H9 (cell line): ENCODE measurements around the gene RBMS3. TPM values are rescaled to one million over a fixed set of nuclear protein-coding genes. Genes with fewer than 3 reads are reported as not detected.

ENCODE experiments used
- DNase-seq: peaks from one replicate; pipeline ENCODE4 v3.0.0-alpha.2; 2017
- H2AFZ ChIP-seq: one replicate; pipeline ENCODE4 v1.6.1; 2013; ENCODE audit warnings: mild to moderate bottlenecking, low read length, control low read depth, moderate library complexity
- H2AK5ac ChIP-seq: 2 replicates; pipeline ENCODE4 v1.6.1; 2013; ENCODE audit warnings: low read length, control low read depth, mixed read lengths; ENCODE audit not compliant: insufficient read length
- H2BK120ac ChIP-seq: one replicate; pipeline ENCODE4 v1.6.1; 2013; ENCODE audit warnings: low read depth, mild to moderate bottlenecking, low read length, control low read depth, inconsistent platforms; ENCODE audit not compliant: poor library complexity, severe bottlenecking
- H2BK12ac ChIP-seq: 2 replicates; pipeline ENCODE4 v1.6.1; 2013; ENCODE audit warnings: low read length, control low read depth, mixed read lengths, low read depth; ENCODE audit not compliant: insufficient read length
- H2BK15ac ChIP-seq: 2 replicates; pipeline ENCODE4 v1.6.1; 2013; ENCODE audit warnings: low read depth, low read length, control low read depth
- H2BK20ac ChIP-seq: one replicate; pipeline ENCODE4 v1.6.1; 2013; ENCODE audit warnings: low read depth, mild to moderate bottlenecking, low read length, control low read depth, inconsistent platforms; ENCODE audit not compliant: poor library complexity, severe bottlenecking
- H2BK5ac ChIP-seq: 2 replicates; pipeline ENCODE4 v1.6.1; 2013; ENCODE audit warnings: low read length, control low read depth, mixed read lengths; ENCODE audit not compliant: insufficient read length
- H3K14ac ChIP-seq: 2 replicates; pipeline ENCODE4 v1.6.1; 2013; ENCODE audit warnings: low read length, control low read depth; ENCODE audit not compliant: insufficient read depth
- H3K18ac ChIP-seq: 2 replicates; pipeline ENCODE4 v1.6.1; 2013; ENCODE audit warnings: low read depth, mild to moderate bottlenecking, mixed read lengths, low read length, control low read depth; ENCODE audit not compliant: insufficient read length
- H3K23ac ChIP-seq: 2 replicates; pipeline ENCODE4 v1.6.1; 2013; ENCODE audit warnings: low read length, control low read depth, mixed read lengths, low read depth; ENCODE audit not compliant: insufficient read length
- H3K23me2 ChIP-seq: 2 replicates; pipeline ENCODE4 v1.6.1; 2013; ENCODE audit warnings: low read depth, mild to moderate bottlenecking, mixed read lengths, low read length, control low read depth; ENCODE audit not compliant: insufficient read length, poor library complexity, severe bottlenecking
- H3K27ac ChIP-seq: 2 replicates; pipeline ENCODE4 v1.5.1; 2013; ENCODE audit warnings: low read length, control low read depth, mixed read lengths, low read depth; ENCODE audit not compliant: insufficient read length
- H3K27me3 ChIP-seq: 2 replicates; pipeline ENCODE4 v1.6.1; 2013; ENCODE audit warnings: low read length, control low read depth, inconsistent platforms; ENCODE audit not compliant: insufficient read depth
- H3K4ac ChIP-seq: 2 replicates; pipeline ENCODE4 v1.6.1; 2013; ENCODE audit warnings: low read depth, mild to moderate bottlenecking, control low read depth, inconsistent platforms, low read length, moderate library complexity
- H3K4me1 ChIP-seq: 2 replicates; pipeline ENCODE4 v1.6.1; 2013; ENCODE audit warnings: low read length, control low read depth, inconsistent platforms; ENCODE audit not compliant: insufficient read depth
- H3K4me2 ChIP-seq: 2 replicates; pipeline ENCODE4 v1.6.1; 2013; ENCODE audit warnings: low read length, control low read depth, mixed read lengths; ENCODE audit not compliant: insufficient read length, insufficient read depth
- H3K56ac ChIP-seq: 2 replicates; pipeline ENCODE4 v1.6.1; 2013; ENCODE audit warnings: low read depth, mild to moderate bottlenecking, mixed read lengths, low read length, control low read depth; ENCODE audit not compliant: insufficient read length
- H3K79me1 ChIP-seq: 2 replicates; pipeline ENCODE4 v1.6.1; 2013; ENCODE audit warnings: low read depth, mild to moderate bottlenecking, moderate library complexity, low read length, control low read depth, inconsistent platforms; ENCODE audit not compliant: insufficient read depth, poor library complexity, severe bottlenecking
- H3K79me2 ChIP-seq: 2 replicates; pipeline ENCODE4 v1.6.1; 2013; ENCODE audit warnings: low read length, control low read depth, inconsistent platforms; ENCODE audit not compliant: insufficient read depth
- H3K9ac ChIP-seq: 2 replicates; pipeline ENCODE4 v1.6.1; 2013; ENCODE audit warnings: low read length, control low read depth, mixed read lengths; ENCODE audit not compliant: insufficient read length; ENCODE audit errors: extremely low read depth
- H3K9me3 ChIP-seq: one replicate; pipeline ENCODE4 v1.6.1; 2013; ENCODE audit warnings: low read depth, low read length, inconsistent platforms; ENCODE audit not compliant: control insufficient read depth
- H3T11ph ChIP-seq: one replicate; pipeline ENCODE4 v1.6.1; 2013; ENCODE audit warnings: mild to moderate bottlenecking, low read length, control low read depth, inconsistent platforms
- H4K20me1 ChIP-seq: one replicate; pipeline ENCODE4 v1.6.1; 2013; ENCODE audit not compliant: control insufficient read depth, insufficient read length, insufficient read depth
- H4K5ac ChIP-seq: 2 replicates; pipeline ENCODE4 v1.6.1; 2013; ENCODE audit warnings: low read depth, mild to moderate bottlenecking, mixed read lengths, low read length, control low read depth; ENCODE audit not compliant: insufficient read length
- H4K8ac ChIP-seq: replicated peaks from 2 replicates; pipeline ENCODE4 v1.6.1; 2013; ENCODE audit warnings: low read length, control low read depth, mixed read lengths, low read depth; ENCODE audit not compliant: insufficient read length
- H4K91ac ChIP-seq: 2 replicates; pipeline ENCODE4 v1.6.1; 2013; ENCODE audit warnings: low read depth, mild to moderate bottlenecking, moderate library complexity, mixed read lengths, low read length, control low read depth; ENCODE audit not compliant: insufficient read length
- H3K27ac Mint-ChIP-seq, 3 experiments: 2 replicates in 2 of 3; 3 replicates in 1 of 3; pipeline ENCODE4 v1.8.0; 2020 to 2021; ENCODE audit warnings: mixed read lengths in 3 of 3, mild to moderate bottlenecking in 1 of 3, moderate library complexity in 1 of 3
- H3K27me3 Mint-ChIP-seq: 2 replicates; pipeline ENCODE4 v1.8.0; 2021; ENCODE audit warnings: low read depth, mild to moderate bottlenecking, moderate library complexity, mixed read lengths
- H3K36me3 Mint-ChIP-seq, 3 experiments: 2 replicates in 2 of 3; 3 replicates in 1 of 3; pipeline ENCODE4 v1.8.0; 2020 to 2021; ENCODE audit warnings: low read depth in 3 of 3, mixed read lengths in 3 of 3; ENCODE audit not compliant: insufficient read depth in 1 of 3
- H3K4me1 Mint-ChIP-seq, 2 experiments: 2 replicates each; pipeline ENCODE4 v1.8.0; 2020; ENCODE audit warnings: mixed read lengths in 2 of 2
- H3K4me3 Mint-ChIP-seq, 2 experiments: 2 replicates in 1 of 2; 3 replicates in 1 of 2; pipeline ENCODE4 v1.8.0; 2020 to 2021; ENCODE audit warnings: mild to moderate bottlenecking in 2 of 2, mixed read lengths in 2 of 2, moderate library complexity in 1 of 2
- H3K9me3 Mint-ChIP-seq, 2 experiments: 2 replicates in 1 of 2; 3 replicates in 1 of 2; pipeline ENCODE4 v1.8.0; 2020; ENCODE audit warnings: mild to moderate bottlenecking in 2 of 2, mixed read lengths in 2 of 2, moderate library complexity in 1 of 2
- WGBS: extraction: QIAGEN DNeasy Blood & Tissue Kit; methylation state at CpG from one replicate; pipeline ENCODE4 v1.1.7; 2013; ENCODE audit warnings: missing lambda C conversion rate, low lambda C conversion rate, mixed read lengths; ENCODE audit not compliant: insufficient read length; ENCODE audit errors: extremely low coverage; 5-methylcytosine and 5-hydroxymethylcytosine counted together
- total RNA-seq: library from RNA; stranded (reverse); gene quantifications from 2 replicates; pipeline ENCODE4 v1.2.1, GENCODE V29; 2021
- TF ChIP-seq, protein P1 (sequence below): fragments of 200-600 bp; sonication (generic); conservative IDR thresholded peaks from 3 replicates; pipeline ENCODE4 v1.8.0; 2021; ENCODE audit warnings: antibody characterized with exemption, mild to moderate bottlenecking

RBMS3 gene
- total RNA-seq, 1 experiment from 2014 or later, result 8.1 TPM

DNA sequence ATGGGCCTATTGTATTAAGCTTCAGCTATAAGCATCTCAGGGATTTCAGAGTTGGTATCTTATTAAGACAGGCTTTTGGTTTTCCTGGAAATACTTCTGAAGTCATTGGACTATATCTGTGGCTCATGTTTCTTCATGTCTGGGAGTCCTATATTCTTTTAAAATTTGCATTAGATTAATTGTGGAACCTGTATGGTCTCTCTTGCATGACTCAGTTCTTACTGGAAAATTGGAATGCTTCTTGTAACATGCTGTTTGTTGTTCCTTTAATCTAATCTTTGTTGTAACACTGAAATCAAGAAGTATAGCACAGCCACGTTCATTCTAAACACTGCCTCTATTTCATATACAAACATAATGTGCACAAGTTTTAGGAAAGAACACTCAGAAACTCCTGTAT lies 208.1 kb downstream of the RBMS3 start:
- no peaks in the 10 kb centered on the region for H3K27me3 Mint-ChIP-seq
- H3K9me3 Mint-ChIP-seq, result peaks cover 0 to 2% of the 10 kb centered on the region in 2 experiments; a peak in 2 of 5 replicates
- H3K9me3 ChIP-seq, result no peaks in the 10 kb centered on the region

More for the DNA sequence above, 208.1 kb downstream of the RBMS3 start:
- Histone ChIP-seq H4K91ac (no peak overlapping the region), H4K5ac (no peak overlapping the region), H3K79me2 (no peaks in the 10 kb centered on the region), H3K4ac (no peak overlapping the region), H4K8ac (no peak overlapping the region), H3K23ac (no peak overlapping the region), H3K18ac (no peak overlapping the region), H3K4me2 (no peak overlapping the region), H3K27ac (no peak overlapping the region), H2BK5ac (no peak overlapping the region), H3K79me1 (no peaks in the 10 kb centered on the region), H3K4me1 (no peaks in the 10 kb centered on the region; the same call in 1 of the 2 replicates), H3K27me3 (no peaks in the 10 kb centered on the region), H2BK20ac (no peak overlapping the region), H3K9ac (no peak overlapping the region), H2AFZ (no peak overlapping the region), H3K14ac (no peak overlapping the region), H2BK12ac (no peak overlapping the region), H2BK15ac (no peak overlapping the region), H4K20me1 (no peaks in the 10 kb centered on the region), H3K56ac (no peak overlapping the region), H2AK5ac (no peak overlapping the region), H3K23me2 (no peaks in the 10 kb centered on the region), H2BK120ac (no peak overlapping the region), H3T11ph (no peak overlapping the region)
- Mint-ChIP-seq H3K4me1 (peaks cover 0 to 4% of the 10 kb centered on the region in 2 experiments; a peak in 1 of 4 replicates), H3K36me3 (peaks cover 2 to 4% (median 3%) of the 10 kb centered on the region in 3 experiments; a peak in 5 of 7 replicates), H3K27ac (no peak overlapping the region), H3K4me3 (no peak overlapping the region)
- TF ChIP-seq, protein P1, sequence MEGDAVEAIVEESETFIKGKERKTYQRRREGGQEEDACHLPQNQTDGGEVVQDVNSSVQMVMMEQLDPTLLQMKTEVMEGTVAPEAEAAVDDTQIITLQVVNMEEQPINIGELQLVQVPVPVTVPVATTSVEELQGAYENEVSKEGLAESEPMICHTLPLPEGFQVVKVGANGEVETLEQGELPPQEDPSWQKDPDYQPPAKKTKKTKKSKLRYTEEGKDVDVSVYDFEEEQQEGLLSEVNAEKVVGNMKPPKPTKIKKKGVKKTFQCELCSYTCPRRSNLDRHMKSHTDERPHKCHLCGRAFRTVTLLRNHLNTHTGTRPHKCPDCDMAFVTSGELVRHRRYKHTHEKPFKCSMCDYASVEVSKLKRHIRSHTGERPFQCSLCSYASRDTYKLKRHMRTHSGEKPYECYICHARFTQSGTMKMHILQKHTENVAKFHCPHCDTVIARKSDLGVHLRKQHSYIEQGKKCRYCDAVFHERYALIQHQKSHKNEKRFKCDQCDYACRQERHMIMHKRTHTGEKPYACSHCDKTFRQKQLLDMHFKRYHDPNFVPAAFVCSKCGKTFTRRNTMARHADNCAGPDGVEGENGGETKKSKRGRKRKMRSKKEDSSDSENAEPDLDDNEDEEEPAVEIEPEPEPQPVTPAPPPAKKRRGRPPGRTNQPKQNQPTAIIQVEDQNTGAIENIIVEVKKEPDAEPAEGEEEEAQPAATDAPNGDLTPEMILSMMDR, result no peak
- no peak for DNase-seq
- no CpG with 5 or more reads among the region's 1 CpG for WGBS
